Tibial nerve (tissue), 4 donors: Measurements from ENCODE around the gene ZNF681. TPM values are rescaled to one million over a fixed set of nuclear protein-coding genes. Genes with fewer than 3 reads are reported as not detected.

Source experiments
- DNase-seq, 2 donors: peaks; one replicate each; pipeline ENCODE4 v3.0.0-alpha.2; 2019; ENCODE audit warnings: low spot score in 2 of 2
- H3K27ac ChIP-seq, 4 donors: fragments of 200-600 bp; sonication (generic) in 3 of 4; one replicate each; pipeline ENCODE4 v1.5.1; 2017 to 2019; ENCODE audit warnings: mild to moderate bottlenecking in 1 of 4
- H3K27me3 ChIP-seq, 2 donors: fragments of 200-600 bp; sonication (generic) in 1 of 2; one replicate each; pipeline versions ENCODE4 v1.5.1 to v1.6.0; 2017 to 2019
- H3K36me3 ChIP-seq, 3 donors: fragments of 200-600 bp; sonication (generic); one replicate each; pipeline ENCODE4 v1.5.1; 2018 to 2019
- H3K4me1 ChIP-seq, 4 donors: fragments of 200-600 bp; sonication (generic) in 3 of 4; one replicate each; pipeline ENCODE4 v1.5.1; 2017 to 2019
- H3K4me3 ChIP-seq, 4 donors: fragments of 200-600 bp; sonication (generic) in 3 of 4; one replicate each; pipeline ENCODE4 v1.5.1; 2017 to 2019; ENCODE audit warnings: mild to moderate bottlenecking in 1 of 4, moderate library complexity in 1 of 4
- H3K9me3 ChIP-seq, 4 donors: fragments of 200-600 bp; sonication (generic) in 3 of 4; one replicate each; pipeline ENCODE4 v1.5.1; 2017 to 2019
- CTCF ChIP-seq, 5 experiments: fragments of 200-600 bp in 3 of 5; fragments of 450-650 bp in 2 of 5; sonication (generic) in 3 of 5; IDR thresholded peaks; one replicate each; pipeline ENCODE4 v1.5.1; 2016 to 2019; ENCODE audit warnings: antibody characterized with exemption in 5 of 5, mild to moderate bottlenecking in 3 of 5, moderate library complexity in 2 of 5
- EP300 ChIP-seq, 2 donors: sonication (generic); formaldehyde crosslinking; IDR thresholded peaks; one replicate each; pipeline ENCODE4 v1.6.1; 2017; ENCODE audit warnings: antibody characterized with exemption in 2 of 2, mild to moderate bottlenecking in 1 of 2
- POLR2A ChIP-seq, 2 donors: fragments of 450-650 bp; IDR thresholded peaks; one replicate each; pipeline ENCODE4 v1.6.1; 2017; ENCODE audit warnings: antibody characterized with exemption in 2 of 2, mild to moderate bottlenecking in 2 of 2, moderate library complexity in 2 of 2
- WGBS, 2 donors: methylation state at CpG; one replicate each; pipeline ENCODE4 v1.1.5; 2018; 5-methylcytosine and 5-hydroxymethylcytosine counted together
- total RNA-seq, 4 donors: library from RNA; depleted of rRNA; stranded (reverse); fragments of >200 nt; gene quantifications; one replicate each; pipeline ENCODE4 v1.1.0, GENCODE V29; 2016

Gene ZNF681
- 1 to 10 TPM in 1 of 4 donors, under 1 TPM in 3; 0.30 to 4.6 (median 0.51) TPM for total RNA-seq

GRCh38 chr19:23758187-23759074 is at the start of gene ZNF681:
Gene ZNF681 (minus strand): TSS chr19:23758891. CDS start chr19:23758749, 142 bp downstream.
- Histone ChIP-seq H3K9me3 (peaks cover 0 to 5% (median 0%) of the 10 kb centered on the region in 4 donors), H3K36me3 (peaks cover 0 to 7% (median 0%) of the 10 kb centered on the region in 3 donors), H3K4me3 (peak within 1 kb of the TSS; percentile 48 to 81 (median 60)), H3K27ac (peak within 1 kb of the TSS in 3 of 4 donors; percentile 61 to 74 (median 70)), H3K4me1 (peaks cover 0 to 15% (median 0%) of the 10 kb centered on the region in 4 donors), H3K27me3 (peaks cover 0 to 6% of the 10 kb centered on the region in 2 donors)
- 2 to 6% methylated on average over 35 to 43 of the region's 44 CpGs for WGBS, 2 donors
- TF ChIP-seq CTCF (IDR thresholded peaks at IDR 0.05): no peak
- peak in 1 of 2 donors; percentile 37 for TF ChIP-seq EP300 (IDR thresholded peaks at IDR 0.05)
- TF ChIP-seq POLR2A (IDR thresholded peaks at IDR 0.05): no peak
- peak; percentile 62 to 81 for DNase-seq

- no peak overlapping the region for H3K27ac ChIP-seq
- TF ChIP-seq EP300 (IDR thresholded peaks at IDR 0.05) (no peak), POLR2A (IDR thresholded peaks at IDR 0.05) (no peak), CTCF (IDR thresholded peaks at IDR 0.05) (no peak)
- 72 to 74% methylated on average over 4 of the region's 4 CpGs for WGBS, 2 donors
Measured at GRCh38 chr19:23804676-23805075, 46.0 kb upstream of the ZNF681 start.

GRCh38 chr19:23802290-23802689 is 43.6 kb upstream of the ZNF681 start:
- DNase-seq: no peak
- TF ChIP-seq EP300 (IDR thresholded peaks at IDR 0.05) (no peak), CTCF (IDR thresholded peaks at IDR 0.05) (no peak), POLR2A (IDR thresholded peaks at IDR 0.05) (no peak)
- no peak overlapping the region for H3K27ac ChIP-seq
- H3K4me3 ChIP-seq: no peak overlapping the region
- no peaks in the 10 kb centered on the region for H3K4me1 ChIP-seq
- H3K9me3 ChIP-seq: no peaks in the 10 kb centered on the region
- H3K36me3 ChIP-seq: no peaks in the 10 kb centered on the region
- no peaks in the 10 kb centered on the region for H3K27me3 ChIP-seq

More at GRCh38 chr19:23804676-23805075, 46.0 kb upstream of the ZNF681 start:
- no peaks in the 10 kb centered on the region for H3K36me3 ChIP-seq
- no peak for DNase-seq
- H3K27me3 ChIP-seq: no peaks in the 10 kb centered on the region
- H3K9me3 ChIP-seq: peaks cover 0 to 3% (median 0%) of the 10 kb centered on the region in 4 donors
- no peak overlapping the region for H3K4me3 ChIP-seq
- no peaks in the 10 kb centered on the region for H3K4me1 ChIP-seq

GRCh38 chr19:23801803-23802202 is 43.1 kb upstream of the ZNF681 start:
- H3K36me3 ChIP-seq: no peaks in the 10 kb centered on the region
- TF ChIP-seq POLR2A (IDR thresholded peaks at IDR 0.05) (no peak), EP300 (IDR thresholded peaks at IDR 0.05) (no peak), CTCF (IDR thresholded peaks at IDR 0.05) (no peak)

GRCh38 chr19:23800868-23801267 is 42.2 kb upstream of the ZNF681 start:
- Histone ChIP-seq H3K27ac (no peak overlapping the region), H3K27me3 (no peaks in the 10 kb centered on the region), H3K4me3 (no peak overlapping the region), H3K36me3 (no peaks in the 10 kb centered on the region), H3K4me1 (no peaks in the 10 kb centered on the region), H3K9me3 (peaks cover 0 to 6% (median 0%) of the 10 kb centered on the region in 4 donors)
- TF ChIP-seq CTCF (IDR thresholded peaks at IDR 0.05) (no peak), POLR2A (IDR thresholded peaks at IDR 0.05) (no peak), EP300 (IDR thresholded peaks at IDR 0.05) (no peak)
- no peak for DNase-seq

More at GRCh38 chr19:23801803-23802202, 43.1 kb upstream of the ZNF681 start:
- H3K4me1 ChIP-seq: no peaks in the 10 kb centered on the region
- H3K27ac ChIP-seq: no peak overlapping the region
- H3K4me3 ChIP-seq: no peak overlapping the region
- 93% methylated on average over 1 of the region's 1 CpG for WGBS, 2 donors
- H3K27me3 ChIP-seq: no peaks in the 10 kb centered on the region
- H3K9me3 ChIP-seq: no peaks in the 10 kb centered on the region
- DNase-seq: no peak
